Activated CD4-positive, alpha-beta T cell treated with anti-CD3 and anti-CD28 coated beads for 48 hours (primary cell): Measurements from ENCODE around the gene C10orf90.

Source experiments
- DNase-seq: peaks from one replicate; pipeline ENCODE4 v3.0.0-alpha.2; 2020

Gene C10orf90

GRCh38 chr10:126674741-126675515 is 4.4 kb upstream of the C10orf90 start:
- DNase-seq, result no peak

DNA sequence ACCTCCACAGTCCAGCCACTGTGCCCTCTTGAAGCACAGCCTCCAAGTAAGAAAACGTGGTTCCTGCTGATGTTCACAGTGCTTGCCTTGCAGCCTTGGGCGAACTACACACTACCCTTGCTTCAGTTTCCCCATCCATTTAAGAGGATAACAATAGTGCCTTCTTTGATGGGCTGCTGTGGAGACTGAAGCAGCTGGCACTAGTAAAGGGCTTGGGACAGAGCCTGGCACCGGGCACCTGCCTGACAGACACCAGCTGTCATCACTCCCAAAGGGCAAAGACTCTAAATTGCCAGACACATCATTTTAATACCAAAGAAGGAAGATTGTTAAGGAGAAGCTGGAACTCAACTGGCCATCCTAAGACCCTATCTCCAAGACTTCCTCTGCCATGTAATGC is 3.1 kb upstream of the C10orf90 start:
- no peak for DNase-seq

GRCh38 chr10:126671402-126671975 is 996 bp upstream of the C10orf90 start:
- no peak for DNase-seq

- DNase-seq, result no peak
Observed at GRCh38 chr10:126670895-126671261, 385 bp upstream of the C10orf90 start.

GRCh38 chr10:126669168-126669567 is 1.3 kb downstream of the C10orf90 start:
- no peak for DNase-seq

DNA sequence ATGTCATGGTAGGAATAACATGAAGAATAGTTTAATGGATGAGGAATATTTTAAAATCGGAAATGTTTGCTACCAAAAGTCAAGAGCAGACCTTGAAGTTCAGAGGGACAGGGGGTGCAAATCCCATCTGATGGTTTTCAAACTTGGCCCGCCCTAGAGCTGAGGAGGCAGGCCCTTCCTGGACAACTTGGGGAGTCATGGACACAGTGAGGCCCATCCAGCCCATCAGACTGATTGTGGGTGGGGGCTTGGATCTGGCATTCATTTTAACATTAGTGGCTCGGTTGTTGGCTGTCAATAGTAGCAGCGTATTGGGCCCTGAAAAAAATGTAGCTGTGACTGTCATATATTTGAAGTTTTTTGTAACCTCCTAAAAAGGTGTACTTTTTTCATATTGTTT is 2.0 kb downstream of the C10orf90 start:
- no peak for DNase-seq

DNA sequence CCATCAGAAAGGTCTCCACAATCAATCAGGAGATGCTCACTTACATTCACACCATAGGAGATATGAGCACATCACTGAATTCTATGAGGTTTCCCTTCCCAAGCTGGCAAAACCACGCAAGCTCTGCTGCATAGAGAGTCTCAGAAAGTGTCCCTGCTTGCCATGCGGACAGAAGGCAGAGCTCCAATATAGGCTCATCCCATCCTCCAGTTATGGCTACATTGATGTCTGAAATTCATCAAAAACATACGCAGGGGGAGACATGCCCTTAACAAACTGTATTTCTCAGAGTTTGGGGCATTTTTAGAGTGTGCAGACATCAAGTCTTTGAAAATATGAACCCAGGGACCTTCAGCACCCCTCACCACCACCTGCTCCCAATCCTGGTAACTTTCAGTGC is 2.9 kb downstream of the C10orf90 start:
- DNase-seq, result no peak

DNA sequence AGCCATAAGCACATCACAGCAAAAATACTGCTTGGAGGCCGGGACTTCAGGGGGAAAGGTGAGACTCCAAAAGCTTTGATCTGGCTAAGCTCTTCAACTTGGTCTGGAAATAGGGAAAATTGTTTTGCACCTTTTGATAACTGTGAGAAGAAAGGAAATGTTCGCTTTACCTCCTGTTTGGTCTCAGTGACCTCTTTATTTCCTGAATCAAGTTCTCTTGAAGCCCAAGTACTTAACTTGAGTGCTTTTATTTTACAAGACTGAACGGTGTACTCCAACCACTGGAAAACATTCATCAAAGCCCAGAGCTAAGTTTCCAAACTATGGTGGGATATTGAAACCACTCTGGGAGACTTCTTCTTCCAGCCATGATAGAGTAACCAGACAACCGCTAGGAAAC is 5.3 kb downstream of the C10orf90 start:
- no peak for DNase-seq

DNA sequence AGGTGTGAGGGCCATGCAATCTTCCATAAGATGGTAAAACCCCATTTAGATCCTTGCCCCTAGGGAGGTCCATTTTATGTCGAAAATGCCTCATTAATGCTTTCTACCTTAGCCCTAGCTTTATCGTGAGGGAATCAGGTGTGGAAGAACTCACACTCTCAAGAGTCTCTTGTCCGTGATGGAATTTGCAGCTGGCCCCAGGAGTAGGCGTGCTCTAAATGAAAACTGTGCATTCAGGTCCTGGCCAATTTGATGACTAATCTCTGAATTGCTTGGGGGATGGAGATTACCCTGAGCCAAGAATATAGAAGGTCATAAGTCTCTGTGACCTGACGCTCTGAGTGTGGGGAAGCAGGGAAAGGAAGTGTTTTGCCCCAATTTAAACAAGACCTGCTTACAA is 6.6 kb downstream of the C10orf90 start:
- no peak for DNase-seq

DNA sequence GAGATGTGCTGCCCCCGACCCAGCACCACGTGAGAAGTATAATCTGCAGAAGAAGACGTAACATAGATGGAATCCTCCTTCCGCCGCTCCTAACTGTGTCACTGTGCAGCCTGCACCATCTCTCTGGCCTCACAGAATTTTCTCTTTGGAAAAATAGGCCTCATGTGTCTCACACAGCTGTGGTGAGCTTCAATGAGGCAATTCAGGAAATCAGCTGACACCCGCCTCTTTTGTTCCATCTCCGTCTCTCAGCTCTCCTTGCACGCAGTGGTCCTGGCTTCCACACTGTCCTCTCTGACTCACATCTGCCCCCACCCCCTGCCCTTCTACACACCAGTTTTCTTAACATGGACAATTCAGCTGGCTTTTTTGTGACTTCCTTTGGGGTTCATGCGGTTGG is 7.2 kb downstream of the C10orf90 start:
- peak; percentile 20 for DNase-seq

- DNase-seq, result no peak
Observed at GRCh38 chr10:126661841-126662515, 8.5 kb downstream of the C10orf90 start.

DNA sequence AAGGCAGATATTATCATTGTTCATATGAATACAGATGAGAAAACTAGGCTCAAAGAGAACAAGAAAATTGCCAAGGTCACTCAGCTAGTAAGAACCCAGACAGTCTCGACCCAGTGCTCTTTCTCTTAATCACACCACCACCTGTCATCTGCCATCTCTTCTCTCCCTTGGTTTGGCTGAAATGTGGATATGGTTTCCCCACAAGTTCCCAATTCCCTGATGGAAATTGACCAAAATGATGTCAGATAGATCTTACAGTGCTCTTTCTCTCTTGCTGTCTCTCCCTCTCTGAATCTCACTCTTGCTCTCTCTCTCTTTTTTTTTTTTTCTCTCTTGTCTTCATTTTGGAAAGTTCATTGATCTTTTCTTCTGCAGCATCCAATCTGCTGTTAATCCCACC is 9.1 kb downstream of the C10orf90 start:
- no peak for DNase-seq

GRCh38 chr10:126659750-126660149 is 10.7 kb downstream of the C10orf90 start:
- DNase-seq, result no peak

- no peak for DNase-seq
Observed at GRCh38 chr10:126658928-126659327, 11.6 kb downstream of the C10orf90 start.

DNA sequence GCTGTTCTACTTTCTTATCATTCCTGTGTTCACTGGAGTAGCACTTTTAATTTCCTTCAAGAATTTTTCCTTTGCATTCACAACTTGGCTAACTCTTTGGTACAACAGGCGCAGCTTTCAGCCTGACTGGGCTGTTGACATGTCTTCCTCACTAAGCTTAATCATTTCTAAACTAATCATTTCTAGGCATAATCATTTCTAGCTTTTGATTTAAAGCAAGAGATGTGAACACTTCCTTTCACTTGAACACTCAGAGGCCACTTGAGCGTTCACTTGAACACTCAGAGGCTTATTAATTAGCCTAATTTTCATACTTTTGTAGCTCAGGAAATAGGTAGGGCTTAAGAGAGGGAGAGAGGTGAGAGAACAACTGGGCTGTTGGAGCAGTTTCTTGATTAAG is 15.9 kb downstream of the C10orf90 start:
- no peak for DNase-seq

GRCh38 chr10:126651467-126651866 is 19.0 kb downstream of the C10orf90 start:
- no peak for DNase-seq

DNA sequence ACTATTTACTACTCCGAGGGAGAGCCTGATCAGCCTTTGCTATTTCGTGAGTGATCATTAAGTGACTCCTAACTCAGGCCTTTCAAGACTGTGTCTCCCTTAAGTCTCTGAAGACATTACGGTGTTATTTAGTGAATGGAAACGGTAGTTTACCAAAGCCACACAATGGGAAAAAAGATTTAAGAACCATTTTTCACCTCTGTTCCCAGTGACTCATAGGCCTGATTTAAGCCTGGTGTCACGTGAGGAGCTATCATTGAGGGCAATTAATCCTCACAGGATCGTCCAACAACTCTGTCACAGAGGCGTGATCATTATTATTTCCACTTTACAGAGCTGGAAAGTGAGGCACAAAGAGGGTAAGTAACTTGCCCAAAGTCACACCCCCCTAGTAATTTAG is 20.3 kb downstream of the C10orf90 start:
- DNase-seq, result no peak

DNA sequence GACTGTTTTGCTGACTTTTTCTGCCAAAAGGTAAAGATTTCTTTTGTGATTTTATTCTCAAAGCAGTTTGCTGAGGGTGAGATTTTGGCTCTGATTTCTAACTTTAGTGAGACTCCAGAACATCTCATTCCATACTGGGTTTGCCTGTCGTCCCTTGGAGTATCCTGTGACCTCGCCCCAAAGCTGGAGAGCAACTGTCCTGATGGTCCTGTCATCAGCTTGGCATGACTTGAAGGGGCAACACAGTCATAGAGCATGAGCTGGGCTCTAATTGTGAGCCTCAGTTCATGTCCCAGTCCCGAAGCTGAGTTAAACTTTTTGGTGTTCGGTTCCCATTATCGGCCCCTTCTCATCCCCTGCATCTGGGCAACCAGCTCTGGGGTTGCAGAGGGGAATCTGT is 23.4 kb downstream of the C10orf90 start:
- DNase-seq, result no peak

DNA sequence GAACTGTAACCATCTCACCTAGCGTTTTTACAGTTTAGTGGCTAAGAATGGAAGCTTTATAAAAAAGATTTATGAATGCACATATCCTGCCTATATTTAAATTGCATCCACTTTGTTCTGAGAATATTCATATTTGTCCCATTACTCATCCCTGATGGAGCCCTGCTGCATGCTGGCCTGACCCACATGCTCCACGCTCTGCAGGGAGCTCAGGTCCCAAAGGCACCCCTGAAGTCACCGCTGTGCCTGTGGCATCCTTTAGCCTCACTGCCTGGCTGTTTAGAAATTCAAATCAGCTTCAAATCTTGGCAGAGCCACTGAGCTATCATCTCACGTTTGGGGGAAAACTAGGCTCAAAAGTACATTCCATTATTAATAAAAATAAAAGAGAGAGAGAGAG is 24.4 kb downstream of the C10orf90 start:
- DNase-seq, result no peak

GRCh38 chr10:126640401-126640800 is 30.1 kb downstream of the C10orf90 start:
- DNase-seq, result no peak

- no peak for DNase-seq
Observed at GRCh38 chr10:126639084-126639483, 31.4 kb downstream of the C10orf90 start.

- DNase-seq, result no peak
Observed at GRCh38 chr10:126638542-126638941, 32.0 kb downstream of the C10orf90 start.

GRCh38 chr10:126637501-126637900 is 33.0 kb downstream of the C10orf90 start:
- no peak for DNase-seq

- DNase-seq, result no peak
Observed at GRCh38 chr10:126634911-126635310, 35.6 kb downstream of the C10orf90 start.
